Sigmoid colon (tissue), 7 donors: ENCODE measurements around the gene LRP8. TPM values are rescaled to one million over a fixed set of nuclear protein-coding genes. Genes with fewer than 3 reads are reported as not detected.

ENCODE experiments used
- DNase-seq: peaks from one replicate; pipeline ENCODE4 v3.0.0-alpha.2; 2019
- H3K27ac ChIP-seq, 4 donors: fragments of 200-600 bp; sonication (generic); one replicate each; pipeline ENCODE4 v1.5.1; 2016 to 2019; ENCODE audit warnings: mild to moderate bottlenecking in 1 of 4
- H3K27me3 ChIP-seq, 3 donors: fragments of 200-600 bp; sonication (generic); one replicate each; pipeline ENCODE4 v1.5.1; 2019; ENCODE audit warnings: mild to moderate bottlenecking in 1 of 3
- H3K36me3 ChIP-seq, 4 donors: fragments of 200-600 bp; sonication (generic); one replicate each; pipeline ENCODE4 v1.5.1; 2016 to 2019
- H3K4me1 ChIP-seq, 4 donors: fragments of 200-600 bp; sonication (generic); one replicate each; pipeline ENCODE4 v1.5.1; 2017 to 2019
- H3K4me3 ChIP-seq, 4 donors: fragments of 200-600 bp; sonication (generic); one replicate each; pipeline ENCODE4 v1.5.1; 2017 to 2019; ENCODE audit warnings: mild to moderate bottlenecking in 2 of 4, moderate library complexity in 1 of 4
- H3K9me3 ChIP-seq, 4 donors: fragments of 200-600 bp in 3 of 4; sonication (generic) in 3 of 4; one replicate each; pipeline versions ENCODE4 v1.5.1 to v1.6.1; 2013 to 2019
- EP300 ChIP-seq, 4 donors: sonication (generic); formaldehyde crosslinking; IDR thresholded peaks; one replicate each; pipeline ENCODE4 v1.6.1; 2017; ENCODE audit warnings: antibody characterized with exemption in 4 of 4
- POLR2A ChIP-seq, 2 donors: fragments of 450-650 bp; IDR thresholded peaks; one replicate each; pipeline ENCODE4 v1.6.1; 2016; ENCODE audit warnings: antibody characterized with exemption in 2 of 2, mild to moderate bottlenecking in 2 of 2, moderate library complexity in 2 of 2
- POLR2AphosphoS5 ChIP-seq, 4 donors: sonication (generic); formaldehyde crosslinking; IDR thresholded peaks; one replicate each; pipeline ENCODE4 v1.6.1; 2017; ENCODE audit warnings: antibody characterized with exemption in 4 of 4
- whole genome bisulfite sequencing, 2 donors: extraction: QIAGEN DNeasy Blood & Tissue Kit; methylation state at CpG; one replicate each; pipeline ENCODE4 v1.1.7; 2013; 5-methylcytosine and 5-hydroxymethylcytosine counted together
- intact Hi-C: fragments of 100-400 bp; cut with DNase I; formaldehyde crosslinking; loops from one replicate; pipeline ENCODE4 v1.15.1; 2023
- polyA plus RNA-seq, 3 donors: library from polyadenylated mRNA; stranded (reverse); fragments of 200-250 nt; gene quantifications; one replicate each; pipeline ENCODE4 v1.2.3, GENCODE V29; 2013
- total RNA-seq, 4 donors: library from RNA; depleted of rRNA; stranded (reverse); fragments of >200 nt; gene quantifications; one replicate each; pipeline ENCODE4 v1.1.0, GENCODE V29; 2016
- TF ChIP-seq, protein P1 (sequence below), 4 experiments: fragments of 450-650 bp in 3 of 4; fragments of 200-600 bp in 1 of 4; IDR thresholded peaks; one replicate each; pipeline ENCODE4 v1.5.1; 2016 to 2019; ENCODE audit warnings: antibody characterized with exemption in 4 of 4, mild to moderate bottlenecking in 3 of 4, moderate library complexity in 2 of 4
- donor health status: healthy with polysubstance abuse.
- donor health status: Bipolar disorder and iron deficiency.
- donor health status: healthy.

Gene LRP8
- total and polyA plus RNA-seq, 7 donors = 0.69 to 7.8 (median 1.2) TPM

DNA sequence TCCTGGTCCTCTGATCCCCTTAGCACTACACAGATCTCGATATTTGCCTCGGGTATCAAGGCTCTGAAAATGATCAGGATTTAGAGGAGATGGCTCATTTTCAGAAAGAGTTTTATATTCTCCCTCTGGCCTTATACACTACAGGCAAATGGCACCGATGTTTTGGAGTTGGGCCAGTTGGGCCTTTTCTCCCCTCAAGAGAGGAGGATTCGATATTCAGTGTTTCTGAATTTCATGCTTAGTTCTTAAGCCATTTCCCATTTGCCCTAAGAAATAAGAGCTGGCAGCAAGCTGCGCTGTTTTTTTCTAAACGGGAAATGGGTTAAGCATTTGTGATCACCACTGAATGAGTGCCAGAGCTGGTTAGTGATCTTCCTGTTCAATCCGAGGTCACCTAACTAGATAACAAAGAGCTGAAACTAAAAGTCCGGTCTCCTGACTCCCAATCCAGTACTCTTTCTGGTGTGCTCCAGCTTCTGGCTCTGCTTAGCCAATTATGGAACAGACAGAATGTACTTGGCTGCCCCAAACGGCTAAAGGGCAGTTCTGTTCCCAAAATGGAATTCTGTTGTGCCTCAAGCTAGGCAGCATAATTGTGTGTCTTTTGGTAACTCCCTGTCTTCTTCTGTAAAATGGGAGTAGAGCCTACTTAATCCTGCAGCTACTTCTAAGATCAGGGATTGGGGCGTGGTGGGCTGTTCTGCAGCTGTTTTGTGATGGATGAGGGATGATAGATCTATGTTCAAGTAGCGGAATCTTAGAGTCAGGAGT, 132.4 kb downstream of the LRP8 start:
- DNase-seq = peak; percentile 45
- H3K4me1 ChIP-seq = peaks cover 0 to 38% (median 31%) of the 10 kb centered on the region in 4 donors
- 89 to 92% methylated on average over 11 of the region's 11 CpGs for WGBS, 2 donors
- no peaks in the 10 kb centered on the region for H3K9me3 ChIP-seq
- peak overlapping the region in 2 of 4 donors; percentile 89 to 94 for H3K4me3 ChIP-seq
- H3K27ac ChIP-seq = peak overlapping the region; percentile 99 to 100 (median 100)
- no peaks in the 10 kb centered on the region for H3K27me3 ChIP-seq
- TF ChIP-seq EP300 (IDR thresholded peaks at IDR 0.05) (no peak), POLR2AphosphoS5 (IDR thresholded peaks at IDR 0.05) (no peak), POLR2A (IDR thresholded peaks at IDR 0.05) (no peak)
- TF ChIP-seq, protein P1, sequence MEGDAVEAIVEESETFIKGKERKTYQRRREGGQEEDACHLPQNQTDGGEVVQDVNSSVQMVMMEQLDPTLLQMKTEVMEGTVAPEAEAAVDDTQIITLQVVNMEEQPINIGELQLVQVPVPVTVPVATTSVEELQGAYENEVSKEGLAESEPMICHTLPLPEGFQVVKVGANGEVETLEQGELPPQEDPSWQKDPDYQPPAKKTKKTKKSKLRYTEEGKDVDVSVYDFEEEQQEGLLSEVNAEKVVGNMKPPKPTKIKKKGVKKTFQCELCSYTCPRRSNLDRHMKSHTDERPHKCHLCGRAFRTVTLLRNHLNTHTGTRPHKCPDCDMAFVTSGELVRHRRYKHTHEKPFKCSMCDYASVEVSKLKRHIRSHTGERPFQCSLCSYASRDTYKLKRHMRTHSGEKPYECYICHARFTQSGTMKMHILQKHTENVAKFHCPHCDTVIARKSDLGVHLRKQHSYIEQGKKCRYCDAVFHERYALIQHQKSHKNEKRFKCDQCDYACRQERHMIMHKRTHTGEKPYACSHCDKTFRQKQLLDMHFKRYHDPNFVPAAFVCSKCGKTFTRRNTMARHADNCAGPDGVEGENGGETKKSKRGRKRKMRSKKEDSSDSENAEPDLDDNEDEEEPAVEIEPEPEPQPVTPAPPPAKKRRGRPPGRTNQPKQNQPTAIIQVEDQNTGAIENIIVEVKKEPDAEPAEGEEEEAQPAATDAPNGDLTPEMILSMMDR (IDR thresholded peaks at IDR 0.05) = no peak
- no peaks in the 10 kb centered on the region for H3K36me3 ChIP-seq
- intact Hi-C loops = loop anchor here (10.0 kb wide), 1 partner anchor 491 kb away; no protein-coding TSS in a partner anchor

Other genes starting within 250 kb of the LRP8 start
- under 1 TPM in 3 of 4 donors, not detected in 1; 0.16 to 0.83 (median 0.54) TPM for gene SLC1A7, start 185.4 kb downstream of the LRP8 start, total RNA-seq
- gene SLC1A7, start 185.4 kb downstream of the LRP8 start, polyA plus RNA-seq = 1 to 10 TPM in 2 of 3 donors, under 1 TPM in 1; 0.86 to 1.6 (median 1.2) TPM
- 10 to 100 TPM in 3 of 4 donors, 1 to 10 TPM in 1; 8.0 to 14.1 (median 11.5) TPM for gene CPT2, start 131.2 kb downstream of the LRP8 start, total RNA-seq
- gene CPT2, start 131.2 kb downstream of the LRP8 start, polyA plus RNA-seq = 10 to 100 TPM; 33.0 to 78.8 (median 52.9) TPM
- gene CZIB, start 107.4 kb downstream of the LRP8 start, total RNA-seq = 10 to 100 TPM; 79.2 to 95.6 (median 92.7) TPM
- gene CZIB, start 107.4 kb downstream of the LRP8 start, polyA plus RNA-seq = 10 to 100 TPM; 49.4 to 69.1 (median 51.8) TPM
- 10 to 100 TPM; 12.2 to 46.4 (median 28.7) TPM for gene MAGOH, start 89.6 kb downstream of the LRP8 start, total RNA-seq
- gene MAGOH, start 89.6 kb downstream of the LRP8 start, polyA plus RNA-seq = 10 to 100 TPM; 73.9 to 98.4 (median 95.0) TPM
- gene DMRTB1, start 131.3 kb upstream of the LRP8 start, total RNA-seq = not detected
- not detected for gene DMRTB1, start 131.3 kb upstream of the LRP8 start, polyA plus RNA-seq